Measurements from ENCODE around the gene FAM110D. TPM values are rescaled to one million over a fixed set of nuclear protein-coding genes. Genes with fewer than 3 reads are reported as not detected.

FAM110D gene
- total RNA-seq, 4 donors from 2014 or later: 0.57 to 9.1 (median 3.2) TPM

DNA sequence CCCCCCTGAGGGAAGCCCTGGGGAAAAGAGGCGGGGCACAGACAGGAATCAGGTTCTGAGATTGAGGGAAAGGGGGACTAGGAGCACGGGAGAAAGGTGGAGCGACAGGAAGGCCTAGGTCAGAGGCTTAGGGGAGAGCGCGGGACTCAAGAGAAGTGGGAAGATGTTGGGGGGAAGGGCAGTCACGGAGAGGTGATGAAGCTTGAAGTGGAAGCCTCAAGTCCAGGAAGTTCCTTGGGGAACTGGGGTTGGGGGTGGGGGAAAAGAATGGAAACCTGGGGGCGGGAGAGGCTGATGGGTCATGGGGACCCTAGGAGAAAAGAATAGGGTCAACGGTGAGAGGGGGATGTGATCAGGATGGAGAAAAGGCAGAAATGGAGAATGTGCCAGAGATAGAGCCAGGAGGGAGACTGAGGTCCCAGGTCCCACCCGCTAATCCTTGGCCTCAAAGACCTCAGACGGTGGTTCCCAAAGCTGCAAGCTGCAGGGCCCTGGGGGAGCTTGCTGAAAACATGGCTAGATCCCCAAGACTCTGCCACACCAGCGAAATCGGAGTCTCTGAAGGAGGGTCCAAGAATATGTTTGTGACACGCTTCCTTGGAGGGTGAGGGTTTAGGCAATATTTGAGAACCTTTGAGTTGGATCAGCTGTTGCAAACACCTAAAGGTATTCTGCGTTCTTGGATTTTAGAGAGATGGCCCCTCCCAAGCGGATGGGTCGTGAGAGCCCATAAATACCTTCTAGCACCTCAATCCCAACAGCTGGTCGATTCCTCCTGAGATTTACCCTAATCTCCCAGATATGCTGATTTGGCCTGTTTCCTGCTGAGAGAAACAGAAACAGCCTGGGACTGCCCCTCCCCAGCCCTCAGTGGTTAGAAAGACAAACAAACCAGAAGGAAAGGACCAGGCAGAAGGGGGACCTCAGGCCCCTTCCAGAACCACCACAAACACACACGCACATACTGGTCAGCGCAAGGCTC lies 6.3 kb downstream of the FAM110D start:
- TF ChIP-seq POLR2A (IDR thresholded peaks at IDR 0.05) (no peak), CTCF (IDR thresholded peaks at IDR 0.05) (no peak)
- intact Hi-C loops (cut with DNase I; ENCODE audit: low total_unique reads): no loop called here
- no peak for DNase-seq (ENCODE audit: low spot score in 2 of 2)
- H3K4me3 ChIP-seq (ENCODE audit: low read depth, poor library complexity, severe bottlenecking): no peak overlapping the region
- WGBS, 2 donors: 74 to 75% methylated on average over 19 of the region's 19 CpGs

DNA sequence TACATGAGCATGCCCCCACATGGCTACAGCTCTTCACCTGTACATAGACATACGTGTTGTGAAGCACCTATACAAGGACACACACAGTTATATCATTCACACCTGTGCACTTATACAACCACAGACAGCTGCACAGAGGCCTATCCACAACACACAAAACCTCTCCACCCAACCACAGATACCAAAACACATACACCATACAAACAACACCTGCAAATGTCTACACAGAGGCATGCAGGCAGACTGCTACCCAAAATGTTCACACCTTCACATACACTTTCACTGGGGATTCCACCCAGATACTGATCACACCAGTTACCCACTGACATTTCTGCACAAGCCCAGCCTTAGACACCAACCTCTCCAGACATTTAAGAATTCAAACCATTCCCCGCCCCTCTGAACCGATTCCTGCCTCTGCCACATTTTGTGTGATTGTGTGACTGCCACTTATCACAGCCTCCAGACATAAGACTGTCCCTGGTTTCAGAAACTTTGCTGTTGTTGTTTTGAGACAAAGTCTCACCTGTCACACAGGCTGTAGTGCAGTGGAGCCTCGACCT lies 7.9 kb downstream of the FAM110D start:
- H3K4me3 ChIP-seq (ENCODE audit: low read depth, poor library complexity, severe bottlenecking): no peak overlapping the region
- intact Hi-C loops (cut with DNase I; ENCODE audit: low total_unique reads): no loop called here
- DNase-seq (ENCODE audit: low spot score in 2 of 2): no peak
- TF ChIP-seq POLR2A (IDR thresholded peaks at IDR 0.05): no peak
- no peak for TF ChIP-seq CTCF (IDR thresholded peaks at IDR 0.05)
- 86 to 87% methylated on average over 4 of the region's 4 CpGs for WGBS, 2 donors

DNA sequence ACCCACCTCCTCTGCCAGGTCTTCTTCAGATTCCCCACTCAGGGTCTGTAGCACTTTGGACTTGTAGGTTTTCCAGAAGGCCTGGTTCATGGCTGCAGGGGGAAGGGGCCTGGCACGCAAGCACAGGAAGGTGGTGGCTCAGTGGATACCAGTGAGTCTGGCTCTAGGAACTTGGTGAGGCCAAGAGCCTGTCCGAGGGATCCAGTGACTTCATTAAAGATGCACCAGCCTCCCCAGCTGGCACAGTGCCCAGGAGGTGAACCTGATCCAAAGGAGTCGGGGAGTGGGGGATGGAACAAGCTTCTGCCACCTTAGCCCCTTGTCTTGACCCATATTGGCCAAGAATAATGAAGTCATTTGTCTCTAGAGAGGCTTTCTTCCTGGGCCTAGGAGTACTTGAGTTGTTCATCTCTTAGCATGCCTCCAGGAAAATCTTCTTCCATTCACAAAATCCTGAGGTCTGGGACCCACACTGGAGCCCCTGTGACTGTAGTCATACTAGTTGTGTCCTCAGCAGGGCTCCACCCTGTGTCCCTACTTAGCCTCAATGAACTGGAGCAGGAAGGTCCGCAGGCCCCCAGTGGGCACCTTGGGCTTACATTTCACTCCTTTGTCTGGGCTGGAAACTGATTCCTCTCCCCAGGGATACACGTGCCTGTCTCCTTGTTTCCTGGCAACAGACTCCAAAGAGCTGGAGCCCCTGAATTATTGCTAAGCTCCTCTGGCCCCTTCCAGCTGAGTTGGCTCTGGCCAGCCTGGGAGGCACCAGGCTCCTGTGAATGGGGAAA lies 9.7 kb downstream of the FAM110D start, which contains the start of gene C1orf232:
TSS of gene C1orf232 (minus strand) at position 554 of the 788 bp plus-strand sequence. CDS start at position 90, 464 bp downstream.
- TF ChIP-seq CTCF (IDR thresholded peaks at IDR 0.05): no peak
- no peak for TF ChIP-seq POLR2A (IDR thresholded peaks at IDR 0.05)
- WGBS, 2 donors: 65 to 66% methylated on average over 4 to 5 of the region's 5 CpGs
- no peak for DNase-seq (ENCODE audit: low spot score in 2 of 2)
- intact Hi-C loops (cut with DNase I; ENCODE audit: low total_unique reads): no loop called here
- peak within 1 kb of the TSS; percentile 84 for H3K4me3 ChIP-seq (ENCODE audit: low read depth, poor library complexity, severe bottlenecking)

DNA sequence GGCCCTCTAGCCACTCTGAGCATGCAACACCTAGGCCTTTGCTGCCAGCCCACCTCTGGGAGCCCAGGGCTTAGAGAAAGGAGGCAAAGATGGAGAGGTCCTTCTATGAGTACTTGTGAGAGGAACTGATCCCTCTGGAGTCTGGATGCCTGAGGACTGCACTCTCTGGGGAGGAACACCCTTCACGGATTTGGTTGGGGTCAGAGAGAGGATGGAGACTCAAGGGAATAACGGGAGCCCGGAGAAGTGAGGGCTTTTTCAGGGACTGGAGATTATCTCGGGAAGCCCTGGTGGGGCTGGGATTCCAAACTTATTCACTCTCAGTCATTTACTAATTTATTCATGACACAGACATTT lies 10.3 kb downstream of the FAM110D start:
- H3K4me3 ChIP-seq (ENCODE audit: low read depth, poor library complexity, severe bottlenecking): no peak overlapping the region
- intact Hi-C loops (cut with DNase I; ENCODE audit: low total_unique reads): no loop called here
- WGBS, 2 donors: 55 to 63% methylated on average over 4 of the region's 4 CpGs
- no peak for TF ChIP-seq POLR2A (IDR thresholded peaks at IDR 0.05)
- TF ChIP-seq CTCF (IDR thresholded peaks at IDR 0.05): no peak
- no peak for DNase-seq (ENCODE audit: low spot score in 2 of 2)

DNA sequence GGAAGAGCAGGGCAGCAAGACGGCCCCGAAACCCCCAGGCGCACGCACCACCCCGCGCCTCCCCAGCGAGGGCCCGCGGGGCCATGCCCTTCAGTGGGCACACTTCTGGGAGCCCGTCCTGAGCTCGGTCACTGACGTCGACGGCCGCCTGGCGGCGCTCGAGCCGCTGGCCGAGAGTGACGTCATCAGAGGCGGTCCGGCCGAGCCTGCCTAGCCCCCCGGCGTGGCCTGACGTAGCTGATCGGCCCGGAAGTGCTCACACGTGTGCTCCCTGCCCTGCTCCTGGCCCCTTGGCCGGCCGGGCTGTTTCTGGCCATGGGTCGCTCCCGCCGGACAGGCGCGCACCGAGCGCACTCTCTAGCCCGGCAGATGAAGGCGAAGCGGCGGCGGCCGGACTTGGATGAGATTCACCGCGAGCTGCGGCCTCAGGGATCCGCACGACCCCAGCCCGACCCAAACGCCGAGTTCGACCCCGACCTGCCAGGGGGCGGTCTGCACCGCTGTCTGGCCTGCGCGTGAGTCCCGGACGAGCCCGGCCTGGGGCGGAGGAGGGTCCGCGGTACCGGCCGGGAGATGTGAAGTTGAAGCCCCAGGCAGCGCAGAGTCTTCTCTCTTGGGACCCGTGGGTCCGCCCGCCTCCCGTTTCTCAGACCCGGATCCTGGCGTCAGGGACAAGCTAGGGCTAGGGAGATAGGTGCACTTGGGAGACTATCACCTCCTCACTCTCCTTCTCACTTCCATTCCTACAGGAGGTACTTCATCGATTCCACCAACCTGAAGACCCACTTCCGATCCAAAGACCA lies 11.0 kb downstream of the FAM110D start, which contains the start of gene ZNF593:
TSS of gene ZNF593 (plus strand) at position 240 of the 803 bp plus-strand sequence. CDS start at position 316, 76 bp downstream.
- intact Hi-C loops (cut with DNase I; ENCODE audit: low total_unique reads): loop anchor here (10.0 kb wide), 1 partner anchor 155 kb away; no protein-coding TSS in a partner anchor
- 1% methylated on average over 52 to 59 of the region's 76 CpGs for WGBS, 2 donors
- TF ChIP-seq CTCF (IDR thresholded peaks at IDR 0.05): peak in 1 of 3 donors; percentile 89
- no peak for TF ChIP-seq POLR2A (IDR thresholded peaks at IDR 0.05)

More for the DNA sequence above, 11.0 kb downstream of the FAM110D start, which contains the start of gene ZNF593:
- peak within 1 kb of the TSS; percentile 84 for H3K4me3 ChIP-seq (ENCODE audit: low read depth, poor library complexity, severe bottlenecking)
- peak; percentile 84 to 98 for DNase-seq (ENCODE audit: low spot score in 2 of 2)

Data from lower leg skin (tissue), 4 donors.